GM19324 (cell line): ENCODE results near the gene GPR3.

Experiments used
- ATAC-seq: cut with Tn5 transposase; IDR thresholded peaks from one replicate; pipeline ENCODE4 v1.9.1; 2021; ENCODE audit warnings: mild to moderate bottlenecking, moderate library complexity; ENCODE audit not compliant: unreplicated experiment, low FRiP score

GPR3 gene, protein sequence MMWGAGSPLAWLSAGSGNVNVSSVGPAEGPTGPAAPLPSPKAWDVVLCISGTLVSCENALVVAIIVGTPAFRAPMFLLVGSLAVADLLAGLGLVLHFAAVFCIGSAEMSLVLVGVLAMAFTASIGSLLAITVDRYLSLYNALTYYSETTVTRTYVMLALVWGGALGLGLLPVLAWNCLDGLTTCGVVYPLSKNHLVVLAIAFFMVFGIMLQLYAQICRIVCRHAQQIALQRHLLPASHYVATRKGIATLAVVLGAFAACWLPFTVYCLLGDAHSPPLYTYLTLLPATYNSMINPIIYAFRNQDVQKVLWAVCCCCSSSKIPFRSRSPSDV

DNA sequence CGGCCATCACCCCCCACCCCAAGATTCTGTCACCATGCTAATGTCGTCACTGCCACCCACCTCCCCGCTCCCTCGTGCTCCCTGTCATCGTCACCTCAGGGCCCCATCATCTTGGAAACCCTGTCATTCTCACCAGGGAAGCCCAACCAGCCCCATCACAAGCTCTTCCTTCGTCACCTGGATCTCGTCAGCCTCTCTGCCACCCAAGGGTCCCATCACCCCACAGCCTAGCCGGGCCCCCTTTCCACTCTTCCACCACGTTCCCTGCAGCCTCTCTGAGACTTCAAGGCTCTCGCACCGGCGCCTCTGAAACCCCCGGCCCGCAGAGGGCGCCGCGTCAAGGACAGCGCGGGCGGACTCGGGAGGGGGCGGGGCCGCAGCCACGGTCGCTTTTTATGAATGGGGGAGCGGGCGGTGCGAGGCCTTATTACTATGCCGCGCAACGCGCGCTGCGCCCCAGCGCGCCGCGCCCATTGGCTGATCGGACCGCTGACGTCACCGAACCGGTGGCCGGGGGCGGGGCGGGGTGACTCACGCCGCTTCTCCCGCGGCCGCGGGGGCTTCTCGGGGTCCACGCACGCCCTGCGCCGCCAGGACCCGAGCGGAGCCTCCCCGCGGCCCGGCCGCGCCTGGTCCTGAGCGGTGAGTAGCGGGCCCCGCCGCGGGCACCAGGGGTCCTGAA, at the start of gene GPR3:
Gene GPR3 (plus strand): TSS at position 527 of the 682 bp plus-strand sequence. CDS start 1,177 bp downstream, outside the sequence.
- peak; percentile 79 for ATAC-seq

DNA sequence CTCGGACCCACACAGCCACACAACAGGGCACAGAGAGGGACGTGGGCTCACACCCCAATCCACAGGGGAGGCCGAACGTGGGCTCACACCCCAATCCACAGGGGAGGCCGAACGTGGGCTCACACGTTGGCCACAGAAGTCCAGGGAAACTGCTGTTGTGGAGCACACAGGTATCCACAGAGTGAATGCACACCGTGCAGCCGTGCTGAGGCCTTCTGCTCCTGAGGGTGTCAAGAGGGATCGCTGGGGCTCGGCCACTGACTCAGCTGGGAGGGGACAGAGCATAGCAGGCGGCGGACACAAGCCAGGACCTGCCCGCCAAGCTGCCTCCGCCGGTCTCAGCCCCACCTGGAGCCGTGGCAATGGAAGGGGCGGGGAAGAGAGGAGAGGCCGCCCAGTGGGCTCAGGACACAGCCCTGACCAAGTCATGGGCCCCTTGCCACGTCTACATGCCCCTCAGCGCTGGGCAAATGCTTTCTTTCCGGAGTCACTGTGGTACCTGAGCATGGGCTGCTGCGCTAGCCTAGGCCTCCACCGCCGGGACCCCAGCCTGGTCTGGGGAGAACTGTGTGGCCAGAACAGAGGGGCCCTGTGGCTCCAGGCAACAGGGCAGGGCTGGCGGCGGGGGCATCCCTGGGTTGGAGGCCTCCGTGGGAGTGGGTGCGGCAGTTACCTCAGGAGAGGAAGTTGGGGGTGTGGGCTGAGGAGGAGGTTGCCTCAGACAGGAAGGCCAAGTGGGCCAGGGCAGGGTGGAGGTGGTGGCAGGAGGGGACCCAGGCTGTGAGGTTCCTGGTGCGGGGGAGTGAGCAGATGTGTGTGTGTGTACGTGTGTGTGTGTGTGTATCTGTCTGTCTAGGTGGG, 49.4 kb upstream of the GPR3 start:
- peak; percentile 47 for ATAC-seq

GRCh38 chr1:27343639-27344025, 48.8 kb upstream of the GPR3 start:
- no peak for ATAC-seq

- ATAC-seq: no peak
Observed at GRCh38 chr1:27345272-27345671, 47.1 kb upstream of the GPR3 start.

DNA sequence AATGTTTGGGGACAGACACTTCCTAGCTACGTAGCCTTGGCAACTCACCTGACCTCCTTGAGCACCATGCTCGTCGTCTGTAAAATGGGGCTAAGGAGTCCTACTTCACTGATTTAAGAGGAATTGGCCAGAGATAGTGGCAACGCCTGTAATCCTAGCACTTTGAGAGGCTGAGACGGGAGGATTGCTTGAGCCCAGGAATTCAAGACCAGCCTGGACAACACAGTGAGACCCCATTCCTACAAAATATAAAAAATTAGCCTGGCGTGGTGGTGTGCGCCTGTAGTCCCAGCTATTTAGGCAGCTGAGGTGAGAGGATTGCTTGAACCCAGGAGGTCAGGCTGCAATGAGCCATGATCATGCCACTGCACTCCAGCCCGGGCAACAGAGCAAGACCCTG, 46.1 kb upstream of the GPR3 start:
- no peak for ATAC-seq

DNA sequence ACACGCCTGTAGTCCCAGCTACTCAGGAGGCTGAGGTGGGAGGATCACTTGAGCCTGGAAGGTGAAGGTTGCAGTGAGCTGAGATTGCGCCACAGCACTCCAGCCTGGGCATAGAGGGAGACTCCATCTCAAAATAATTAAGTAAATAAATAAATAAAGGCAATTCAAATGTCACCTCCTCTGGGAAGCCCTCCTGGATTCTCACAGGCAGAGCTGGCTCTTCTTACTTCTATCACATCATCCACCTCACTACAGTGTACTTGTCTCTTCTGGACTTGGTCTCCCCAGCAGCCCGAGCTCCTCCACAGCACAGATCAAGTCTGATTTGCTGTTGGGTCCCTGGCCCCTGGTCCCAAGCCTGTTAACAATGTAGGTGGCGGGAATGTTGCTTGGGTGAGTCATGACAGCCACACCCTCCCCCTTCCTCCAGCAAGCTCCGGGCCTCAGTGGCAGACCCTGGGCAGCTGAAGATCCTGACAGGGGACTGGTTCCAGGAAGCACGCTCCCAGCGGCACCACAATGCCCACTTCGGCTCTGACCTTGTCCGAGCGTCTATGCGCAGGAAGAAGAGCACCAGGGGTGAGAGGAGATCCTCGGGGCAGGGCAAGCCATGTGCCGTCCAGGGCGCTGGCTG, 45.3 kb upstream of the GPR3 start:
- no peak for ATAC-seq

- no peak for ATAC-seq
Observed at GRCh38 chr1:27348861-27349783, 43.3 kb upstream of the GPR3 start.

DNA sequence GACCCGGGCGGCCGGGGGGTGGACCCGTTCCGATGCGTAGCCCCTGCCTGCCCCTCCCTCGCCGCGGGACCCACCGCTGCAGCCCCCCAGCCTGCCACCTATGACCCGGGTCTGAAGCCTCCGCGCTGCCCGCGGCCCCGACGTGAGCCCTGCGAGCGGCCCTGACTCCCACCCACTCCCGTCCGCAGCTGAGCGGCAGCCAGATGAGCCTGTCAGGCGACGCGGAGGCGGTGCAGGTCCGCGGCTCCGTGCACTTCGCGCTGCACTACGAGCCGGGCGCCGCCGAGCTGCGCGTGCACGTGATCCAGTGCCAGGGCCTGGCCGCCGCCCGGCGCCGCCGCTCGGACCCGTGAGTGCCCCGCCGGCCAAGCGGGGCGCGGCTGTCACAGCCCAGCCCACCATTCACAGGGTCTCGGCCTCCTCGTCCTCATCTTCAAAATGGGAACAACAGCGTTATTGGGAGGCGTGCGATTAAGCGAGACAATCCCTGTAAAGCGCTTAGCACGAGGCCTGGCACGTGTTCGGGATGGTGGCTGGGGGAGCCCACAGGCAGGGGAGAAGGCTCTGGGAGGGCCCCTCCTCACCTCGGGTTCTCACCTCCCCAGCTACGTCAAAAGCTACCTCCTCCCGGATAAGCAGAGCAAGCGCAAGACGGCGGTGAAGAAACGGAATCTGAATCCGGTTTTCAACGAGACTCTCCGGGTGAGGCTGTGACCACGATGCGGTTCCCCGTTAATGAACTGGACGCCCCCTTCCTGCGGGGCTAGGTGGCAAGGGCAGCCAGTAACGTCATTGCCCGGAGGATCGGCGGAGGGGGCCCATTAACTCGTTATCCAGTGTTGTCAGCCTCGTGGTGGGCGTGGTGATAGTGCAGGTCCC, 42.4 kb upstream of the GPR3 start:
- ATAC-seq: no peak

DNA sequence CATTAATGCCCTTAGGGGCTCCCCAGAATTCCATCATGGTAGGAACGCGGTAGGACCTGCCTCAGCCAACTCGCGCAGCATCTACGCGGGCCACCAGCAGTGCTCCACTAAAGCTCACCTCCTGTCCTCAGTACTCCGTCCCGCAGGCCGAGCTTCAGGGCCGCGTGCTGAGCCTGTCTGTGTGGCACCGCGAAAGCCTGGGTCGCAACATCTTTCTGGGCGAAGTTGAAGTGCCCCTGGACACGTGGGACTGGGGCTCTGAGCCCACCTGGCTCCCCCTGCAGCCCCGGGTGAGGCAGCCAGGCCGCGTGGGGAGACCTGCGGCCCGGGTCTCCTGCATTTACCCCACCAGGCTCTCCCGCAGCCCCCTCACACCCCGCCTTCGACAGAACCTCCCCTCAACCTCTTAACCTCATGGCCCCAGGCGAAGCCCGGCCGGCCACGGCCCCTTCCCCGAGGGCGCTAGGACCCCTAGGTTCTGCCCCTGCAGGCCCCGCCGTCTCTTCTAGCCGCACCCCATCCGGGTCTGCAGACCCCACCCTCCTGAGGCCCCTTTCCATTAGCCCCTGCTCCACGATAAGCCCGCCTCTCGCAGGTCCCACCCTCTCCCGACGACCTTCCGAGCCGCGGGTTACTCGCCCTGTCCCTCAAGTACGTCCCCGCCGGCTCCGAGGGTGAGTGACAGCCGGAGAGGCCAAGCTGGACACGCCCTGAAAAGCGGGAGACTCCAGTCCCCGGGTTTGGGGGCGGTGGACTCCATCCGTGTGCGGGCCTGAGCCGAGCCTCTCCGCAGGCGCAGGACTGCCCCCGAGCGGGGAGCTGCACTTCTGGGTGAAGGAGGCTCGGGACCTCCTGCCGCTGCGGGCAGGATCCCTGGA, 41.5 kb upstream of the GPR3 start:
- no peak for ATAC-seq

GRCh38 chr1:27351541-27352107, 40.8 kb upstream of the GPR3 start:
- ATAC-seq: no peak

GRCh38 chr1:27353166-27353565, 39.3 kb upstream of the GPR3 start:
- ATAC-seq: no peak

- ATAC-seq: no peak
Observed at GRCh38 chr1:27353629-27354028, 38.8 kb upstream of the GPR3 start.

GRCh38 chr1:27355683-27356082, 36.7 kb upstream of the GPR3 start:
- ATAC-seq: no peak

DNA sequence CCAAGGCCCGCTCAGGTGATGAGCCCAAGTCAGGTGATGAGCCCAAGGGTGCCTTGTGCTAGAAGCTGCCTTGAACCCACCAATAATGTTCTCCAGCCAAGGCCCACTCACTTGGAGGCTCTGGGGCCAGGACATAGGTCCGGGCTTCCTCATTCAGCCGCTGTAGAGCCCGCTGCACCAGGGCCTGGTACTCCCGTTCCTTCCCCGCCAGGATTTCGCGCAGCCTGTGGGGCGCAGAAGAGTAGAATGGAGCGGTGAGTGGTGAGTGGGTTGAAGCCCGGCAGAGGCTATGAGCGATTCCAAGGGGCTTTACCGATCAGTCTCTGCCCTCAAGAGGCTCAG, 36.2 kb upstream of the GPR3 start:
- ATAC-seq: no peak

DNA sequence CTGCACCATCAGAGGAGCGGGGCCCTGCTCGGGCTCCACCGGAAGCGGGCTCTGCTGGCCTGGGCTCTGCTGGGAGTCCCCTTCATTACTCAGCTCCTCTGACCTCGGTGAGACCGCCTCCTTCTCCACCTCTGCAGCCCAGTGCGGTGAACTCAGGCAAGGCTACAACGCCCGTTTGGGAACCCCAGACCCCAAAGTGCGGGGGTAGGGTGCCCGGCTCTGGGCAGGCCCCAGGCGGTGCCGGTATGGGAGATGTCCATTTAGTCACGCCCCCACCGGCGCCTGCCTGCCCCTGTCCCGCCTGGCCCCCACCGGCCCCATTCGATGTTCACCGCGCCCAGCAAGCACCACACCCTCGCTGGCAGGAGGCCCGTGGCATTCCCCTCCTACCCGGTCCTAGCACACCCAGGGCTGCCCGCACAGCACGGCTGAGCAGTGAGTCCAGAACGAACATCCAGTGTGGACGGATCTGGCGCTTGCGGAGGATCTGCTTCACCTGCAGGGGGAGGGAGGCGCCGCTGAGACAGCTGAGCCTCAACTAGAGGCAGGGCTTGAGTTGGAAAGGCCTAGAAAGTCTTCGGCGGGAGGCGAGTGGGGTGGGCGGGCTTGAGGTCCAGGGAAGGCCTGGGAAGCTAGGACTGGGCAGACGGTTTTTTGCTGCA, 35.7 kb upstream of the GPR3 start:
- no peak for ATAC-seq

DNA sequence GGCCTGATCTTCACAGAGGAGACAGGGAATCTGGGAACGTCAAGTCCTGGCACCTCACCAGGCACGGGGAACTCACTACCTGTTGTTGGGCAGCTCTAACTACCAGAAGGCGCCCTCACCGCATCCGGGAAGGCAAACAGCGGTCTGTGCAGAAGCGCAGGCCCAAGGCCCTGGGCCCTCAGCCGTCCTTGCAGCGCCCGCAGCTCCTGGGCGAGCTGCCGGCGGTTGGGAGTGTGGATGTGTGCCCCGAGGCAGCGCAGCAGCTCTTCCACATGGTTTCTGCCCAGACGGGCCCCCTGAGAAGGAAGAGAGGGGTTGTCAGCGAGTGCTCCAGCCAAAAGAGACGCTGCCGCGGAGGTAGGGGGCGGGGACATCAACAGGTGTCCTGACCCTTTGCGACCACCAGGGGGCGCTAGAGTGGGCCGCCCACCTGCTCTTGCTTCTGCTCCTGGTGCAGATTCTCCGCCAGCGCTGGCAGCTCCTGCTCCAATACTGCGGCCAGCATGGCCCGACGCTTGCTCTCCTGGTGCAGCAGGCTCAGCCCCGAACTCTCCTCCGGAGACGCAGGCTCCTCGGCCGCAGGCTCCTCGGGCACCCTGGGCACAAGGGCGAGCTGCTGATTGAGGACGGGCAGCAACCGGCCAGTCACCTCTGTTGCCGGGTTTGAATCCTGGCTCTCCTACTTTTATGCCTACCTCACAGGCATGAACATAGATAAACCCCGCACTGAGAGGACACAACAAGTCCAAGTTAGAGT, 35.0 kb upstream of the GPR3 start:
- ATAC-seq: no peak
